Chondrocyte (in vitro differentiated cells): ENCODE measurements around the gene MACROD2. TPM values are rescaled to one million over a fixed set of nuclear protein-coding genes. Genes with fewer than 3 reads are reported as not detected.

Experiments used
- DNase-seq: peaks from one replicate; pipeline ENCODE4 v3.0.0; 2021; ENCODE audit warnings: mixed read lengths, low spot score
- H3K27ac Mint-ChIP-seq: one replicate; pipeline ENCODE4 v1.8.0; 2021; ENCODE audit warnings: mild to moderate bottlenecking, moderate library complexity, mixed read lengths; ENCODE audit not compliant: unreplicated experiment
- H3K27me3 Mint-ChIP-seq: 2 replicates; pipeline ENCODE4 v1.8.0; 2021; ENCODE audit warnings: low read depth, mixed read lengths
- H3K36me3 Mint-ChIP-seq: 2 replicates; pipeline ENCODE4 v1.8.0; 2021; ENCODE audit warnings: low read depth, mixed read lengths
- H3K4me1 Mint-ChIP-seq: 2 replicates; pipeline ENCODE4 v1.8.0; 2021; ENCODE audit warnings: low read depth, mild to moderate bottlenecking, mixed read lengths
- H3K4me3 Mint-ChIP-seq: one replicate; pipeline ENCODE4 v1.8.0; 2021; ENCODE audit warnings: mild to moderate bottlenecking, moderate library complexity, mixed read lengths; ENCODE audit not compliant: unreplicated experiment
- H3K9me3 Mint-ChIP-seq: 2 replicates; pipeline ENCODE4 v1.8.0; 2021; ENCODE audit warnings: low read depth, mixed read lengths
- total RNA-seq: library from RNA; stranded (reverse); gene quantifications from 3 replicates; pipeline ENCODE4 v1.2.1, GENCODE V29; 2021
- TF ChIP-seq, protein P1 (sequence below): fragments of 200-600 bp; sonication (generic); IDR thresholded peaks from 2 replicates; pipeline ENCODE4 v1.5.0; 2021; ENCODE audit warnings: antibody characterized with exemption, mild to moderate bottlenecking, moderate library complexity

MACROD2 gene
- total RNA-seq, 1 donor from 2014 or later = 3.2 TPM

DNA sequence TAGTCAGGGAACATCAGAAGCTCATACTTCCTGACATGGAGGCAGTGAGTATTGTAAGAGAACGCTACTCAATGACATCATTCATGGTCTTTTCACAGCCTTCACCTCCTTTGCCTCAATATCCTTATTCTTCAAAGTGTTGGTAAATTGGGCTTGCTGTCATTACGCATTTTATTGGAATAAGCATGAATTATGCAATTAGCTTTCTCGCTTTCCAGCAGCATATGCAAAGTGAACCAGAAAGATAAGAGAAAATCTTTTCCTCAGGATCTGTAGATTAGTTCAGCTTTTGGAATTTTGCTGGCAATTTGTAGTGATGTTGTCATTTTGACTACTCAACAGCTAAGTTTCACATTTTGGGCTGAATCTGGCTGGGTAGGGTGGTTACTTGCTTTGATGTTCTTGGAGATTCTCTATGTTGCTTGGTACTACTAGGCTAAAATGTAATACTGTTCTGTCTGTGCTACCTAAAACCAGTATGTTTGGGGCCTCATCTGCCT is 1565.8 kb downstream of the MACROD2 start:
- H3K27ac Mint-ChIP-seq = no peak overlapping the region
- peaks cover 3% of the 10 kb centered on the region for H3K9me3 Mint-ChIP-seq
- H3K36me3 Mint-ChIP-seq = no peaks in the 10 kb centered on the region
- TF ChIP-seq, protein P1, sequence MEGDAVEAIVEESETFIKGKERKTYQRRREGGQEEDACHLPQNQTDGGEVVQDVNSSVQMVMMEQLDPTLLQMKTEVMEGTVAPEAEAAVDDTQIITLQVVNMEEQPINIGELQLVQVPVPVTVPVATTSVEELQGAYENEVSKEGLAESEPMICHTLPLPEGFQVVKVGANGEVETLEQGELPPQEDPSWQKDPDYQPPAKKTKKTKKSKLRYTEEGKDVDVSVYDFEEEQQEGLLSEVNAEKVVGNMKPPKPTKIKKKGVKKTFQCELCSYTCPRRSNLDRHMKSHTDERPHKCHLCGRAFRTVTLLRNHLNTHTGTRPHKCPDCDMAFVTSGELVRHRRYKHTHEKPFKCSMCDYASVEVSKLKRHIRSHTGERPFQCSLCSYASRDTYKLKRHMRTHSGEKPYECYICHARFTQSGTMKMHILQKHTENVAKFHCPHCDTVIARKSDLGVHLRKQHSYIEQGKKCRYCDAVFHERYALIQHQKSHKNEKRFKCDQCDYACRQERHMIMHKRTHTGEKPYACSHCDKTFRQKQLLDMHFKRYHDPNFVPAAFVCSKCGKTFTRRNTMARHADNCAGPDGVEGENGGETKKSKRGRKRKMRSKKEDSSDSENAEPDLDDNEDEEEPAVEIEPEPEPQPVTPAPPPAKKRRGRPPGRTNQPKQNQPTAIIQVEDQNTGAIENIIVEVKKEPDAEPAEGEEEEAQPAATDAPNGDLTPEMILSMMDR = no peak
- no peak overlapping the region for H3K4me3 Mint-ChIP-seq
- no peaks in the 10 kb centered on the region for H3K27me3 Mint-ChIP-seq
- DNase-seq = no peak
- H3K4me1 Mint-ChIP-seq = no peaks in the 10 kb centered on the region

DNA sequence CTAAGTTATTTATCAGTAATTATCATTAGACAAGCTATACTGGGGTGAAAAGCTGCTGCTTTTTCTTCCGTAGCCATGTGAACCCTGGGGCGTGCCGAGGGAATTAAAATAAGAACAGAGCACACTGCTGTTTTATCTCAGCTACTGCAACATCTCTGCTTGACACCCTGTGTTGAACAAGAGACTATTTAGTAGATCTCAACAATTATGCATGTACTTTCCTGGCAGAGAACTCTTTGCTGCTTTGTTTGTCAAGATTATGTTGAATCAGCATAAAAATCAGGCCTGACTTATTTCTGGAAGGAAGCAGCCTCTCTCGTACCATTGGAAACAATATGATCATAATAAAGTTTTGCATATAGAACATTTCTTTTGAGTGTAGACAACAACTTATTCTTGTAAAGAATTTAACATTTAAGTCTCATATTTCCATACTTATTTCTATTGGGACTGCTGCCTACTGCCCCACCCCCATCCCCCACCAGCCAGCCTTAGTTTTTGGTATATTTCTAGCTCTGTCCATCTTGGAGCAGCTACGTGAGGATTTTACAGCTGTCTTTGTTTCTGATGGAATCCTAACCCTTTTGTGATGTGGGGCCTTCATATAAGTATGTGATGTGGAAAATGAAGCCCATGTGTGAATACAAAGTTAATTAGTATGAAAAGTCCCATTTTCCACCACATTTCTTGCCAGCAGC is 1566.5 kb downstream of the MACROD2 start:
- no peaks in the 10 kb centered on the region for H3K4me1 Mint-ChIP-seq

DNA sequence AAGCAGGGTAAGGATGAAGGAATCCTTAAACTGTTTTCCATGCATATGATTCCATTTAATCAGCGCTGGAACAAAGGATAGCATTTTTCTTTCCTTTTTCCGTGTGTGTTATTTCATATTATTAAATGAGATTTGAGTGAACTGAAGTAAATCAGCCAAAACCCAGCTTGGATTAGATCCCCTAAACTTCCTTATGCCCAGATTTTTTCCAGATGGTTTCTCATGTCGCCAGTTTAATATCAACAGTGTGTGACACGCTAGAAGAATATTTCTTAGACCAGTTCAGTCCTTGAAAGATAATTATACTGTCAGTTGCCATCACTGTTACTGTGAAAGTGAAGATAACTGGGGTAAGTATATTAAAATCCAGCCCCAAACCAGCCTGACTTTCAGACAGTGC is 1568.5 kb downstream of the MACROD2 start:
- Mint-ChIP-seq H3K36me3 (no peaks in the 10 kb centered on the region), H3K27me3 (no peaks in the 10 kb centered on the region), H3K9me3 (peaks cover 3% of the 10 kb centered on the region), H3K4me3 (no peak overlapping the region), H3K27ac (no peak overlapping the region), H3K4me1 (no peaks in the 10 kb centered on the region)
- TF ChIP-seq, protein P1 = no peak
- DNase-seq = no peak

More for the DNA sequence above, 1566.5 kb downstream of the MACROD2 start:
- no peak for DNase-seq
- no peaks in the 10 kb centered on the region for H3K36me3 Mint-ChIP-seq
- peaks cover 3% of the 10 kb centered on the region for H3K9me3 Mint-ChIP-seq
- no peak overlapping the region for H3K27ac Mint-ChIP-seq
- H3K4me3 Mint-ChIP-seq = no peak overlapping the region
- TF ChIP-seq, protein P1 = no peak
- H3K27me3 Mint-ChIP-seq = no peaks in the 10 kb centered on the region

- H3K27me3 Mint-ChIP-seq = no peaks in the 10 kb centered on the region
- no peak overlapping the region for H3K4me3 Mint-ChIP-seq
- no peaks in the 10 kb centered on the region for H3K9me3 Mint-ChIP-seq
- H3K36me3 Mint-ChIP-seq = no peaks in the 10 kb centered on the region
- H3K27ac Mint-ChIP-seq = no peak overlapping the region
- no peak for DNase-seq
- TF ChIP-seq, protein P1 = no peak
- H3K4me1 Mint-ChIP-seq = no peaks in the 10 kb centered on the region
Measured at GRCh38 chr20:15564981-15565380, 1569.7 kb downstream of the MACROD2 start.

DNA sequence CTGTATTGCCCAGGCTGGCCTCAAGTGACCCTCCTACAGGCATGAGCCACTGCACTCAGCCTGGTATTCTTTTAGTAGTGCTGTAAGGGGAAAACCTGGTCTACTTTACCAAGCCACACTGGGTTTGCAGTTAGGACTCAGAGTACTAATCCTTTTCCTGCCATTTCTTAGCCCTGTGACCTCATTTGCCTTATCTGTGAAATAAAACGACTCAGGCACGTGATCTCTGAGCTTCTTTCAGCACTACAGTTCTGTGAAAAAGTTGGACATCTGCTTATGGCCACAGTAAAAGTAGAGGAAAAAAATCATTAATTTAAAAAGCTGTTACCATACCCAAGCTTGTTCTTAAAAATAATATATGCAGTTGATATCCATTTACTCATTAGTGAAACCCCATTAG is 1570.5 kb downstream of the MACROD2 start:
- DNase-seq = no peak
- Mint-ChIP-seq H3K4me1 (no peaks in the 10 kb centered on the region), H3K4me3 (no peak overlapping the region), H3K36me3 (no peaks in the 10 kb centered on the region), H3K9me3 (no peaks in the 10 kb centered on the region), H3K27ac (no peak overlapping the region), H3K27me3 (no peaks in the 10 kb centered on the region)
- TF ChIP-seq, protein P1 = no peak
